Bronchial epithelial cell (primary cell): ENCODE data around the gene GPC5. TPM values are rescaled to one million over a fixed set of nuclear protein-coding genes. Genes with fewer than 3 reads are reported as not detected.
A peak's percentile ranks its signal among the peaks of the same experiment; 100 is the strongest.

ENCODE experiments used
- DNase-seq: peaks from one replicate; pipeline ENCODE4 v3.0.0-alpha.2; 2010; ENCODE audit warnings: low read depth
- FAIRE-seq: peaks from 2 replicates; lab custom pipeline; 2011; peaks lifted over from hg19 to GRCh38; lab: Jason Lieb, UNC
- H3K27me3 ChIP-seq: 2 replicates; pipeline ENCODE4 v1.5.1; 2011; ENCODE audit warnings: low read length; ENCODE audit not compliant: control insufficient read depth, insufficient read depth
- H3K36me3 ChIP-seq: 2 replicates; pipeline ENCODE4 v1.5.1; 2011; ENCODE audit warnings: low read length; ENCODE audit not compliant: control insufficient read depth, insufficient read depth
- H3K4me3 ChIP-seq: 2 replicates; pipeline ENCODE4 v1.5.1; 2011; ENCODE audit warnings: mild to moderate bottlenecking, low read depth, low read length, control low read depth
- CTCF ChIP-seq: IDR thresholded peaks from 2 replicates; pipeline ENCODE4 v1.5.1; 2011; ENCODE audit warnings: mild to moderate bottlenecking, moderate library complexity, low read length, control low read depth, inconsistent platforms; ENCODE audit not compliant: insufficient read depth, severe bottlenecking
- total RNA-seq: library from RNA; depleted of rRNA; stranded (reverse); fragments of >200 nt; gene quantifications from 2 replicates; pipeline ENCODE4 v1.2.1, GENCODE V29; 2014

The GPC5 gene
- total RNA-seq, 1 donor from 2014 or later, result 1.8 TPM

DNA sequence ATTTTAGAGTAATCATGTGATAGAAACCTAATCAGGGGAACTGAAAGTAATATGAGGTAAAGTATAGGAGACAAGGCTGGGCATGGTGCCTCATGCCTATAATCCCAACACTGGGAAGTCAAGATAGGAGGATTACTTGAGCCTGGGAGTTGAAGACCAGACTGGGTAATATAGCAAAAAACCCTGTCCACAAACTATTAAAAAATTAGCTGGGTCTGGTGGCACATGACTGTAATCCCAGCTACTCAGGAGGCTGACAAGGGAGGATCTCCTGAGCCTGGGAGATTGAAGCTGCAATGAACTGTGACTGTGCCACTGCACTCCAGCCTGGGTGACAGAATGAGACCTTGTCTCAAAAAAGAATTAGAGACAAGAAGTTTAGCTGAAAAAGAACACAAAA is 469.9 kb downstream of the GPC5 start:
- FAIRE-seq (no peak), DNase-seq (no peak)
- no peak for TF ChIP-seq CTCF
- Histone ChIP-seq H3K4me3 (no peak overlapping the region), H3K36me3 (no peaks in the 10 kb centered on the region), H3K27me3 (no peaks in the 10 kb centered on the region)

DNA sequence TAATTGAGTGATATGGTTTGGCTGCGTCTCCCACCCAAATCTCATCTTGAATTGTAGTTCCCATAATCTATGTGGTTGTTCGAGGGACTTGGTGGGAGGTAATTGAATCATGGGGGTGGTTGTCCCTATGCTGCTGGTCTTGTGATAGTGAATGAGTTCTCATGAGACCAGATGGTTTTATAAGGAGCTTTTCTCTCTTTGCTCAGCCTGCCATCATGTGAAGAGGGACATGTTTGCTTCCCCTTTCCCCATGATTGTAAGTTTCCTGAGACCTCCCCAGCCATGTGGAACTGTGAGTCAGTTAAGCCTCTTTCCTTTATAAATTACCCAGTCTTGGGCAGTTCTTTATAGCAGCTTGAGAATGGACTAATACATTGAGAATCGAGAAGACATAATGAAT is 480.1 kb downstream of the GPC5 start:
- FAIRE-seq (no peak), DNase-seq (no peak)
- no peaks in the 10 kb centered on the region for H3K27me3 ChIP-seq
- no peak for TF ChIP-seq CTCF
- H3K4me3 ChIP-seq, result no peak overlapping the region
- H3K36me3 ChIP-seq, result no peaks in the 10 kb centered on the region

GRCh38 chr13:91879360-91879759 is 480.9 kb downstream of the GPC5 start:
- H3K4me3 ChIP-seq, result no peak overlapping the region
- DNase-seq (no peak), FAIRE-seq (no peak)
- TF ChIP-seq CTCF, result no peak
- no peaks in the 10 kb centered on the region for H3K27me3 ChIP-seq
- H3K36me3 ChIP-seq, result no peaks in the 10 kb centered on the region

DNA sequence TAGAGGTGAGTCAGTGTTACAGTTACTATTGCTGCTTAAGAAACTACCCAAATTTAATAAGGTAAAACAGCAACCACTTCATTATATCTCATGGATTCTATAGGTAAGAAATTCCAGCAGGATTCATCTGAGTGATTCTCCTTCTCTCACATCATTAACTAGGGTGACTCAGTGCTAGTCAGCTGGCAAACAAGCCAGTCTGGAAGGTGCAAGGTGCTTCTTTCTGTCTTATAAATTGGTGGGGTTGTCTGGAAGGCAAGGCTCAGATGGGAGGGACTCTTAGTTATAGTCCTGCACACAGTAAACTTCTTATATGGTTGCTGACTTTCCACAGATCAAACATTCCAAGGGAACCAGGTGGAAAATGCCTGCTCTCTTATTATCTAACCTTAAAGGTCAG is 484.5 kb downstream of the GPC5 start:
- H3K27me3 ChIP-seq, result no peaks in the 10 kb centered on the region
- DNase-seq, result no peak
- no peaks in the 10 kb centered on the region for H3K36me3 ChIP-seq
- FAIRE-seq, result no peak
- H3K4me3 ChIP-seq, result no peak overlapping the region
- TF ChIP-seq CTCF, result no peak

- Histone ChIP-seq H3K4me3 (no peak overlapping the region), H3K27me3 (no peaks in the 10 kb centered on the region), H3K36me3 (no peaks in the 10 kb centered on the region)
- FAIRE-seq, result no peak
- no peak for TF ChIP-seq CTCF
- DNase-seq, result peak; percentile 20
These were observed 491.2 kb downstream of the GPC5 start for GRCh38 chr13:91889641-91890040.

DNA sequence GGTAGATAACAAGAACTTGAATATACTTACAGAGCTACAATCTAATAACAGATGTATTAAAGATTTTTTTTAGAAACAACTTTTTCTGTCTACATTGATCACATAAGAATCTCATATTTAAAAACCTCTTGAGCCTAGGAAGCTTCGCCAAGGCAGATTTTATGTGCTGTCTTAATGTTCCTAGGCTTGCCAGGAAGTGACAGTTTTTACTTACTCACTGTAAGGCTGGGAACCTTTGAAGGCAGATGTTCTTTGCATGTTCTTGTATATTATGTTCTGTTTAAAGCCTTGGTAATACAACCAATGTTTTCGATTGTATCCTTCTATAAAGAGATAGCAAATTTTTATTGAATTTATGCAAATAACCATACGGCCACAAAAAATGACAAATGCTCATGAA is 492.7 kb downstream of the GPC5 start:
- FAIRE-seq, result no peak
- Histone ChIP-seq H3K36me3 (no peaks in the 10 kb centered on the region), H3K27me3 (no peaks in the 10 kb centered on the region), H3K4me3 (no peak overlapping the region)
- no peak for DNase-seq
- no peak for TF ChIP-seq CTCF
